ENCODE results near the gene KEAP1. TPM values are rescaled to one million over a fixed set of nuclear protein-coding genes. Genes with fewer than 3 reads are reported as not detected.
A peak's percentile ranks its signal among the peaks of the same experiment; 100 is the strongest.

KEAP1 gene
- total RNA-seq, 2 donors from 2014 or later: 53.2 to 87.3 TPM

DNA sequence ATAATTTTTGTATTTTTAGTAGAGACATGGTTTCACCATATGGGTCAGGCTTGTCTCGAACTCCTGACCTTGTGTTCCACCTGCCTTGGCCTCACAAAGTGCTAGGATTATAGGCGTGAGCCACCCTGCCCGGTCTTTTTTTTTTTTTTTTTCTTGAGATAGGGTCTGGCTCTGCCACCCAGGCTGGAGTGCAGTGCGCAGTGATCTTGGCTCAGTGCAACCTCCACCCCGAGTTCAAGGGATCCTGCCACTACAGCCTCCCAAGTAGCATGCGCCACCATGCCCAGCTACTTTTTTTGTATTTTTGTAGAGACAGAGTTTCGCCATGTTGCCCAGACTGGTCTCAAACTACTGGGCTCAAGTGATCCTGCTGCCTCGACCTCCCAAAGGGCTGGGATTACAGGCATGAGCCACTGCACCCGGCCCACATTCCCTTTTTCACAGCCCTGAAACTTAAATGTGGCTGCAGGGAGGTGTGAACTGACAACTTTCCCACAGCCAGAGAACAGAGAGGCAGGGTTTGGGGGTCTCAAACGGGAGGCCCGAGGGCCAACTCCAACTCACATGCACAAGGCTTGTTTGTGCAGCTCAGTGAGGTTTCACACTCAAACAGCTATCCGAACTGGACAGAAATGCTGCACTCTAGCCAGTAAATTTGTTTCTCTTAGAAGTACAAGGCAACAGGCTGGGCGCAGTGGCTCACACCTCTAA lies 18.5 kb upstream of the KEAP1 start:
- H3K27ac ChIP-seq: no peak overlapping the region
- TF ChIP-seq, protein P1, sequence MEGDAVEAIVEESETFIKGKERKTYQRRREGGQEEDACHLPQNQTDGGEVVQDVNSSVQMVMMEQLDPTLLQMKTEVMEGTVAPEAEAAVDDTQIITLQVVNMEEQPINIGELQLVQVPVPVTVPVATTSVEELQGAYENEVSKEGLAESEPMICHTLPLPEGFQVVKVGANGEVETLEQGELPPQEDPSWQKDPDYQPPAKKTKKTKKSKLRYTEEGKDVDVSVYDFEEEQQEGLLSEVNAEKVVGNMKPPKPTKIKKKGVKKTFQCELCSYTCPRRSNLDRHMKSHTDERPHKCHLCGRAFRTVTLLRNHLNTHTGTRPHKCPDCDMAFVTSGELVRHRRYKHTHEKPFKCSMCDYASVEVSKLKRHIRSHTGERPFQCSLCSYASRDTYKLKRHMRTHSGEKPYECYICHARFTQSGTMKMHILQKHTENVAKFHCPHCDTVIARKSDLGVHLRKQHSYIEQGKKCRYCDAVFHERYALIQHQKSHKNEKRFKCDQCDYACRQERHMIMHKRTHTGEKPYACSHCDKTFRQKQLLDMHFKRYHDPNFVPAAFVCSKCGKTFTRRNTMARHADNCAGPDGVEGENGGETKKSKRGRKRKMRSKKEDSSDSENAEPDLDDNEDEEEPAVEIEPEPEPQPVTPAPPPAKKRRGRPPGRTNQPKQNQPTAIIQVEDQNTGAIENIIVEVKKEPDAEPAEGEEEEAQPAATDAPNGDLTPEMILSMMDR (IDR thresholded peaks at IDR 0.05): no peak
- H3K4me1 ChIP-seq: no peaks in the 10 kb centered on the region
- no peaks in the 10 kb centered on the region for H3K9me3 ChIP-seq
- no peak for DNase-seq
- intact Hi-C loops (cut with DNase I): no loop called here
- no peaks in the 10 kb centered on the region for H3K36me3 ChIP-seq
- H3K4me3 ChIP-seq: no peak overlapping the region
- H3K27me3 ChIP-seq: peaks cover 37% of the 10 kb centered on the region
- H3K9ac ChIP-seq (ENCODE audit: low read depth in 2 of 2, low read length in 2 of 2): no peak overlapping the region

DNA sequence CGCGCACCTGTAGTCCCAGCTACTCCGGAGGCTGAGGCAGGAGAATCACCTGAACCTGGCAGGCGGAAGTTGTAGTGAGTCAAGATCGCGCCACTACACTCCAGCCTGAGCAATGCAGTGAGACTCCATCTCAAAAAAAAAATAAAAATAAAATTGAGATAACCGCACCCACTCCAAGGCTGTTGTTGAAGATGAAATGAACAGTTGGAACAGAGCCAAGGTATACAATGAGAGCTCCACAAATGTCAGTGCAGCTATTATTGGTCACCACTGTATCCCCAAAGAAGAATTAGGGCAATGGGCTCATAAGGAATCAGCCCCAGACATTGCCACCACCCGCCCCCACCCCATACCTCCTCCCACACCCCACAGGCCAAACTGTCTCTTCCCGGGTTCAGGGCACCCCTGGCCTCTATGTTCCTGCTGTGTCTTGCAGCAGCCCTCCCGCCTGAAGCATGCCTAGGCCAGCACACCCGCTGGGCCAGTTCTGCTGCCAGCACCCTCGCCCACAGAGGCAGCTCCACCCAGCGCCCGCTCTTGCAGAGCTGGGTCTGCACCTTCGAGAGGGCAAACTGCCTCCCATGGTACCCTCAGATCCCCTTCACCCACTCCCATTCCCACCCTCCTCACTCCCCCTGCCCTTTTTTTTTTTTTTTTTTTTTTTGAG lies 17.6 kb upstream of the KEAP1 start:
- intact Hi-C loops (cut with DNase I): no loop called here
- no peak for DNase-seq
- H3K9me3 ChIP-seq: no peaks in the 10 kb centered on the region
- TF ChIP-seq, protein P1 (IDR thresholded peaks at IDR 0.05): no peak
- H3K4me1 ChIP-seq: no peaks in the 10 kb centered on the region
- H3K36me3 ChIP-seq: no peaks in the 10 kb centered on the region
- H3K4me3 ChIP-seq: no peak overlapping the region
- no peak overlapping the region for H3K9ac ChIP-seq (ENCODE audit: low read depth in 2 of 2, low read length in 2 of 2)
- peaks cover 44% of the 10 kb centered on the region for H3K27me3 ChIP-seq
- H3K27ac ChIP-seq: no peak overlapping the region

DNA sequence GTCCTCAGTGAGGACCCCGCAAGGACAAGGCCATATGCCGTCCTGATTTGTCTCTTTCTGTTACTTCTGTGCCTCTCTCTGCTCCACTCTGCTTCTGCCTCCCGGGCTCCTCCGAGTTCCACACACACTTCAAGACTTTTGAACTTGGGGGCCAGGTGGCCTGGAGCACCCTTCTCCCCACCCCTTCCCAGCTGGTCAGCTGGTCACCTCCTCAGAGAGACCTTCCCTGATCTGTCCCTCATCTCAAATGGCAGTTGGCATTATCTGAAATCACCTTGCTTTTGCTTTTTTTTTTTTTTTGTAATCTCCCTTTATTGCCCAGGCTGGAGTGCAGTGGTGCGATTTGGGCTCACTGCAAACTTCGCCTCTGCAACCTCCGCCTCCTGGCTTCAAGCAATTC lies 16.3 kb upstream of the KEAP1 start:
- no peaks in the 10 kb centered on the region for H3K9me3 ChIP-seq
- no peak overlapping the region for H3K27ac ChIP-seq
- TF ChIP-seq, protein P1 (IDR thresholded peaks at IDR 0.05): no peak
- no peak overlapping the region for H3K9ac ChIP-seq (ENCODE audit: low read depth in 2 of 2, low read length in 2 of 2)
- intact Hi-C loops (cut with DNase I): no loop called here
- no peak overlapping the region for H3K4me3 ChIP-seq
- H3K36me3 ChIP-seq: no peaks in the 10 kb centered on the region
- no peak for DNase-seq
- peaks cover 57% of the 10 kb centered on the region for H3K27me3 ChIP-seq
- no peaks in the 10 kb centered on the region for H3K4me1 ChIP-seq

DNA sequence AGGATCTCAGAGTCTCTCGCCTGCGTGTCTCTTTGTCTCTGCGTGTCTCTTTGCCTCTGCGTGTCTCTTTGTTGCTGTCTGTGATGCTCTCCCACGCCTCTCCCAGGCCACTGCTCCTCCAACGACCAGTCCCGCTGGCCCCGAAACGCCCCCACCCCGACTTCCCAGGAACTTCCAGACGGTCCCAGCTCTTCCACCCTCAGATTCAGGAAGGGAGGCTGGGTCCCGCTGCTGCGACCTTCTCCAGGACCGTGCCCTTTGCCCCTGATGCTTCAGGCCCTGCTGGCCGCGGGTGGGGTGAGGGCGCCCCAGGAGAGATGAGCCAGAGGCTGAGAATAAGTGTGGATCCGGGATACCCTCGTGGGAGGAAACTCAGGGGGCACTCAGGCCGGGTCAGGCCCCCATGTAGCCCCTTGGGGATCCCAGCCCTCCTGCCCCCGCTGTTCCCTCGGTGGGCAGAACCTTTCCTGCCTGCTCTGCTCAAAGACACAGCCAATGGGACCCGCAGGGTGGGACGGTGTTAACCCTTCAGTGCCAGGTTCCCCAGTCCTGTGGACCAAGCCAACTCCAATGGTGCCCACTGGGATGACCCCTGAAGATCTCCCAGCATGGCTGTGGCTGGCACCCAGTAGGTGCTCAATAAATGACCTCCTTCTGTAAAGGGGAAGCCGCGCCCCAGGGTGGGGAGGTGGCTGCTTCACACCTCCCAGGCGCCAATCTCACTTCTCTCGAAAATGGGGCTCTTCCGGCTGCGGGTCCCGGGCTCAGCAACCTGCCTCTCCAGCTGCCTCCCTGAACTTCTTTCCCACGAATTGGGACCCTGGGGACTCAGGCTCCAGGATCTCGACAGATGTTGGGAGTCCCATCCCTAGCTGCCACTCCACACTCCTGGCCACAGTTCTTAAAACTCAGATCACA lies 15.5 kb upstream of the KEAP1 start:
- intact Hi-C loops (cut with DNase I): no loop called here
- no peak overlapping the region for H3K9ac ChIP-seq (ENCODE audit: low read depth in 2 of 2, low read length in 2 of 2)
- TF ChIP-seq, protein P1 (IDR thresholded peaks at IDR 0.05): no peak
- H3K27me3 ChIP-seq: peaks cover 64% of the 10 kb centered on the region
- no peaks in the 10 kb centered on the region for H3K36me3 ChIP-seq
- H3K9me3 ChIP-seq: no peaks in the 10 kb centered on the region
- no peaks in the 10 kb centered on the region for H3K4me1 ChIP-seq
- no peak for DNase-seq
- no peak overlapping the region for H3K4me3 ChIP-seq
- H3K27ac ChIP-seq: no peak overlapping the region

DNA sequence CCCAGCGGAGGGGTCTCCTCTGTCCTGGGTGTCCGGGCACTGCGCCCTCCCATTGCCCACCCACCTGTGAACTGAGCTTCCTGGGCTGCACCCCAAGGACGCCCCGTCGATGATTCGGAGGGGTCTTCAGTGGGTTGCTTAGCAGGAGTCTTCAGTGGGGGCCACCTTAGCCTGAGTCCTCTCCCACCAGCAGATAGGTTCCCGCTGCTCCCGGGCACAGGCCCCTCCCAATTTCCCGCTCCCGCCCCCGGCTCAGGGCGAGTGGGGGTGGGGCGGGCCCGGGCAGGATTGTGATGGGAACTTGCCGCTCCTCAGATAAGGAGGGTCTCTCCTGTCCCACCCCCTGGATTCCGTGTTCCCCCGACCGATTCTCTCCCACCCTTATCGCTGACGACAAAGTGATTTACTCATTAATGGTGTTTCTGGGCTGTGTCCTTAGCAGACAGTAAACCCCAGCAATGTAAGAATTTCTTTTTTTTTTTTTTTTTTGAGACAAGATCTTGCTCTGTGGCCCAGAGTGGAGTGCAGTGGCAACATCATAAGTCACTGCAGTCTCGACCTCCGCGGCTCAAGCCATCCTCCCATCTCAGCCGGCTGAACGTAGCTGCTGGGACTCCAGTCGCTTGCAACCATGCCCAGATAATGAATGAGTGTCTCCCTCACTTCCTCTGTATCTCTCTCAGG lies 14.7 kb upstream of the KEAP1 start:
- no peak overlapping the region for H3K27ac ChIP-seq
- no peaks in the 10 kb centered on the region for H3K36me3 ChIP-seq
- H3K4me1 ChIP-seq: no peaks in the 10 kb centered on the region
- TF ChIP-seq, protein P1 (IDR thresholded peaks at IDR 0.05): no peak
- DNase-seq: no peak
- H3K9ac ChIP-seq (ENCODE audit: low read depth in 2 of 2, low read length in 2 of 2): no peak overlapping the region
- intact Hi-C loops (cut with DNase I): no loop called here
- H3K27me3 ChIP-seq: peaks cover 72% of the 10 kb centered on the region
- H3K9me3 ChIP-seq: no peaks in the 10 kb centered on the region
- H3K4me3 ChIP-seq: peak overlapping the region; percentile 11
